B cell (primary cell): ENCODE results near the gene CASZ1. TPM values are rescaled to one million over a fixed set of nuclear protein-coding genes. Genes with fewer than 3 reads are reported as not detected.

ENCODE experiments used
- ATAC-seq: fragments of 200-7000 bp; cut with Tn5 transposase; one replicate; pipeline ENCODE4 v1.10.0; 2021; ENCODE audit warnings: low read depth, mild to moderate bottlenecking, moderate number of reproducible peaks, moderate library complexity
- CTCF ChIA-PET: fragments of 350-600 bp; sonication (Branson Sonifier 250); formaldehyde crosslinking; loops from one replicate; lab custom pipeline; 2021; ENCODE audit warnings: antibody characterized with exemption, inconsistent platforms; lab: Charles Lee
- POLR2A ChIA-PET: fragments of 350-600 bp; sonication (Branson Sonifier 250); formaldehyde crosslinking; loops from one replicate; lab custom pipeline; 2021; ENCODE audit warnings: antibody characterized with exemption; lab: Charles Lee
- DNase-seq: peaks from one replicate; pipeline ENCODE4 v3.0.0; 2013
- H2AFZ ChIP-seq: 2 replicates; pipeline ENCODE4 v1.6.1; 2012; ENCODE audit warnings: mild to moderate bottlenecking, low read depth, low read length; ENCODE audit not compliant: insufficient read depth, poor library complexity, severe bottlenecking
- H3K27ac ChIP-seq, 2 donors: 1 replicate in 1 of 2; 2 replicates in 1 of 2; pipeline ENCODE4 v1.5.1; 2012 to 2013; ENCODE audit warnings: low read length in 2 of 2, mild to moderate bottlenecking in 2 of 2, moderate library complexity in 1 of 2
- H3K27me3 ChIP-seq, 4 experiments: fragments of 200-600 bp in 1 of 4; sonication (generic) in 1 of 4; replicated peaks in 1 of 4; 1 replicate in 2 of 4; 2 replicates in 2 of 4; pipeline versions ENCODE4 v1.6.1 to v1.7.0; 2013 to 2016; ENCODE audit warnings: low read length in 3 of 4, mild to moderate bottlenecking in 2 of 4, mixed read lengths in 1 of 4, moderate library complexity in 1 of 4; ENCODE audit not compliant: insufficient read depth in 4 of 4, control insufficient read depth in 3 of 4; ENCODE audit errors: control extremely low read depth in 1 of 4
- H3K36me3 ChIP-seq, 2 experiments: replicated peaks in 1 of 2; 1 replicate in 1 of 2; 2 replicates in 1 of 2; pipeline versions ENCODE4 v1.6.1 to v1.7.1; 2013; ENCODE audit warnings: low read length in 1 of 2; ENCODE audit not compliant: insufficient read depth in 2 of 2, control insufficient read depth in 1 of 2; ENCODE audit errors: control extremely low read depth in 1 of 2, extremely low read depth in 1 of 2
- H3K4me1 ChIP-seq, 2 donors: fragments of 200-600 bp in 1 of 2; sonication (generic) in 1 of 2; 1 replicate in 1 of 2; 2 replicates in 1 of 2; pipeline versions ENCODE4 v1.5.1 to v1.6.1; 2013 to 2017; ENCODE audit warnings: low read length in 2 of 2; ENCODE audit not compliant: control insufficient read depth in 2 of 2, insufficient read depth in 2 of 2
- H3K4me2 ChIP-seq: replicated peaks from 2 replicates; pipeline ENCODE3; 2012; ENCODE audit warnings: mild to moderate bottlenecking, low read depth, low read length; ENCODE audit not compliant: poor library complexity, severe bottlenecking
- H3K4me3 ChIP-seq, 5 experiments: fragments of 200-600 bp in 1 of 5; sonication (generic) in 1 of 5; 1 replicate in 3 of 5; 2 replicates in 2 of 5; pipeline versions ENCODE4 v1.5.1 to v1.7.0; 2011 to 2016; ENCODE audit warnings: low read length in 4 of 5, mild to moderate bottlenecking in 4 of 5, low read depth in 2 of 5, control low read depth in 1 of 5, moderate library complexity in 1 of 5; ENCODE audit not compliant: insufficient read depth in 1 of 5; ENCODE audit errors: control extremely low read depth in 1 of 5, extremely low read depth in 1 of 5
- H3K79me2 ChIP-seq: fragments of 200-600 bp; sonication (generic); one replicate; pipeline ENCODE4 v1.6.0; 2016; ENCODE audit warnings: low read length; ENCODE audit not compliant: control insufficient read depth, insufficient read depth
- H3K9ac ChIP-seq: fragments of 200-600 bp; sonication (generic); 2 replicates; pipeline ENCODE4 v1.6.1; 2017; ENCODE audit warnings: mild to moderate bottlenecking, low read length, moderate library complexity
- H3K9me3 ChIP-seq, 3 donors: one replicate each; pipeline versions ENCODE4 v1.6.1 to v1.7.1; 2013; ENCODE audit warnings: low read length in 2 of 3; ENCODE audit not compliant: control insufficient read depth in 2 of 3, insufficient read depth in 1 of 3; ENCODE audit errors: control extremely low read depth in 1 of 3
- H4K20me1 ChIP-seq: 2 replicates; pipeline ENCODE4 v1.6.0; 2012; ENCODE audit warnings: mild to moderate bottlenecking, low read length; ENCODE audit not compliant: insufficient read depth, control insufficient read depth, poor library complexity, severe bottlenecking
- H3K27ac Mint-ChIP-seq: one replicate; pipeline ENCODE4 v1.8.0; 2021; ENCODE audit warnings: mixed read lengths
- H3K27me3 Mint-ChIP-seq: one replicate; pipeline ENCODE4 v1.8.0; 2021; ENCODE audit warnings: mixed read lengths
- H3K4me1 Mint-ChIP-seq: one replicate; pipeline ENCODE4 v1.8.0; 2021; ENCODE audit warnings: mixed read lengths
- H3K4me3 Mint-ChIP-seq: one replicate; pipeline ENCODE4 v1.8.0; 2021; ENCODE audit warnings: mixed read lengths
- H3K9me3 Mint-ChIP-seq: one replicate; pipeline ENCODE4 v1.8.0; 2022; ENCODE audit warnings: mixed read lengths; ENCODE audit not compliant: insufficient read depth
- EZH2 ChIP-seq: IDR thresholded peaks from 2 replicates; pipeline ENCODE4 v1.6.1; 2012; ENCODE audit warnings: borderline replicate concordance, low read depth, mild to moderate bottlenecking, moderate library complexity, low read length; ENCODE audit not compliant: insufficient read depth, poor library complexity, severe bottlenecking
- WGBS: methylation state at CpG from one replicate; pipeline ENCODE4 v1.1.5; 2013; ENCODE audit warnings: missing lambda C conversion rate; ENCODE audit not compliant: insufficient coverage; 5-methylcytosine and 5-hydroxymethylcytosine counted together
- intact Hi-C: fragments of 100-400 bp; cut with micrococcal nuclease; formaldehyde crosslinking; loops from one replicate; pipeline ENCODE4 v1.10.0; 2022
- polyA plus RNA-seq: library from polyadenylated mRNA; depleted of rRNA; stranded (reverse); fragments of >200 nt; gene quantifications from 2 replicates; pipeline ENCODE4 v1.2.3, GENCODE V29; 2012
- total RNA-seq, 2 donors: library from RNA; stranded (reverse); fragments of 120-200 nt in 1 of 2; gene quantifications; 1 replicate in 1 of 2; 2 replicates in 1 of 2; pipeline versions ENCODE4 v1.2.3 to v1.2.4, GENCODE V29; 2013 to 2022
- TF ChIP-seq, protein P1 (sequence below): fragments of 200-600 bp; IDR thresholded peaks from one replicate; pipeline ENCODE4 v1.8.0; 2022; ENCODE audit warnings: antibody characterized with exemption, mild to moderate bottlenecking

CASZ1 gene
- total and polyA plus RNA-seq, 2 donors (not counting 1 experiment from before 2014, with no cell fraction given): 9.5 to 27.2 TPM

DNA sequence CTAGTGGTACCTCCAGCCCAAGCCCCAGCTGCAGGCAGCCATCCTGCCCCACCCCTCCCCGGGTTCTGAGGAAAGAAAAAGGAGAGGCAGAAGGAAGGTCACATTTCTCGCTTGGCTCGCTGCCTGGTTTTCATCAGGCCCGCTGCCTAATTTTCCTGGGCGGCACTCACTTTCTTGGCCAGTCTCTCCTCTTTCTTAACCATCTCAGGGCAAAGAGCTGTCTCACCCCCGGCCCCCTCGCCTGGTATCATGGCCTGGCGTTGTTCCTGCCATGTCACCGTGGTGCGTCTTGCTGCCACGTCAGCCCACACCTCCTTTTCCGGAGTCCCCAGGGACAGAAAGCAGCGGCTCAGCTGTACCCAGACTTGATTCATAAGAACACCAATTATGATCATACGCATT, 26.6 kb upstream of the CASZ1 start:
- Histone ChIP-seq H3K4me1 (no peaks in the 10 kb centered on the region), H3K36me3 (no peaks in the 10 kb centered on the region), H3K9me3 (no peaks in the 10 kb centered on the region), H3K4me2 (no peak overlapping the region), H3K27me3 (no peaks in the 10 kb centered on the region), H3K27ac (no peak overlapping the region), H2AFZ (no peak overlapping the region), H4K20me1 (no peaks in the 10 kb centered on the region), H3K4me3 (no peak overlapping the region), H3K79me2 (no peaks in the 10 kb centered on the region), H3K9ac (no peak overlapping the region)
- intact Hi-C loops: no loop called here
- no peak overlapping the region for H3K4me3 Mint-ChIP-seq
- no peak overlapping the region for H3K27ac Mint-ChIP-seq
- ATAC-seq: no peak
- CTCF ChIA-PET: no interaction called here
- no peaks in the 10 kb centered on the region for H3K4me1 Mint-ChIP-seq
- no peak for DNase-seq
- WGBS: 79% methylated on average over 14 of the region's 14 CpGs
- H3K9me3 Mint-ChIP-seq: no peaks in the 10 kb centered on the region
- TF ChIP-seq, protein P1, sequence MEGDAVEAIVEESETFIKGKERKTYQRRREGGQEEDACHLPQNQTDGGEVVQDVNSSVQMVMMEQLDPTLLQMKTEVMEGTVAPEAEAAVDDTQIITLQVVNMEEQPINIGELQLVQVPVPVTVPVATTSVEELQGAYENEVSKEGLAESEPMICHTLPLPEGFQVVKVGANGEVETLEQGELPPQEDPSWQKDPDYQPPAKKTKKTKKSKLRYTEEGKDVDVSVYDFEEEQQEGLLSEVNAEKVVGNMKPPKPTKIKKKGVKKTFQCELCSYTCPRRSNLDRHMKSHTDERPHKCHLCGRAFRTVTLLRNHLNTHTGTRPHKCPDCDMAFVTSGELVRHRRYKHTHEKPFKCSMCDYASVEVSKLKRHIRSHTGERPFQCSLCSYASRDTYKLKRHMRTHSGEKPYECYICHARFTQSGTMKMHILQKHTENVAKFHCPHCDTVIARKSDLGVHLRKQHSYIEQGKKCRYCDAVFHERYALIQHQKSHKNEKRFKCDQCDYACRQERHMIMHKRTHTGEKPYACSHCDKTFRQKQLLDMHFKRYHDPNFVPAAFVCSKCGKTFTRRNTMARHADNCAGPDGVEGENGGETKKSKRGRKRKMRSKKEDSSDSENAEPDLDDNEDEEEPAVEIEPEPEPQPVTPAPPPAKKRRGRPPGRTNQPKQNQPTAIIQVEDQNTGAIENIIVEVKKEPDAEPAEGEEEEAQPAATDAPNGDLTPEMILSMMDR: no peak
- no peak for TF ChIP-seq EZH2
- peaks cover 31% of the 10 kb centered on the region for H3K27me3 Mint-ChIP-seq
- POLR2A ChIA-PET: no interaction called here

DNA sequence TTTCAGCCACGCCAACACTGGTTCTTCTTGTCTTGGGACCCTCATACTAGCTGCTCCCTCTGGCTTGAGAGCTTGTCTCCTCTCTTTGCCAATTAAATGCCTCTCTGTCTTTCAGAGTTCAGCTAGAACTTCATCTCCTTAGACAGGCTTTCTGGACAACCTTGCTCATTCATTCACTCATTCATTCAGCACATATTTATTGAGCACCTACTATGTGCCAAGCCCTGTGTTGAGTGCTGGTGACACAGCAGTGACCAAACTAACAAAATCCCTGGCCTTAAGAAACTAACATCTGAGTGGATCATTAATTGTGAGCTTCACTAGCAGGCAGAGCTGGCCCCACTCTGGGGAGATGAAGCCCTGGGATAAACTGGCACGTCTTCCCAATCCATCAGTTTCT, 24.9 kb upstream of the CASZ1 start:
- no peaks in the 10 kb centered on the region for H3K36me3 ChIP-seq
- no peaks in the 10 kb centered on the region for H3K4me1 Mint-ChIP-seq
- no peak for DNase-seq
- H3K4me1 ChIP-seq: no peaks in the 10 kb centered on the region
- no peak overlapping the region for H3K27ac ChIP-seq
- no peaks in the 10 kb centered on the region for H3K9me3 Mint-ChIP-seq
- H3K27me3 Mint-ChIP-seq: peaks cover 26% of the 10 kb centered on the region
- no peak for TF ChIP-seq EZH2
- TF ChIP-seq, protein P1: no peak
- intact Hi-C loops: no loop called here
- H3K27me3 ChIP-seq: no peaks in the 10 kb centered on the region
- no peak overlapping the region for H3K27ac Mint-ChIP-seq
- H3K4me3 Mint-ChIP-seq: no peak overlapping the region
- POLR2A ChIA-PET: no interaction called here
- no peaks in the 10 kb centered on the region for H3K79me2 ChIP-seq
- peaks cover 0 to 3% (median 0%) of the 10 kb centered on the region in 3 donors for H3K9me3 ChIP-seq
- H4K20me1 ChIP-seq: no peaks in the 10 kb centered on the region
- no peak overlapping the region for H2AFZ ChIP-seq
- CTCF ChIA-PET: no interaction called here
- 94% methylated on average over 1 of the region's 2 CpGs for WGBS
- H3K4me3 ChIP-seq: no peak overlapping the region
- no peak for ATAC-seq
- H3K9ac ChIP-seq: no peak overlapping the region
- H3K4me2 ChIP-seq: no peak overlapping the region
